SK-N-MC (cell line): Measurements from ENCODE around the gene RILPL2.
"Not testable (repeated sequence)": the region's sequence is repeated elsewhere in the genome, so short reads cannot be mapped to it uniquely, and the experiment has no call there.

ENCODE experiments used
- DNase-seq: peaks from one replicate; pipeline ENCODE4 v3.0.0-alpha.2; 2011; ENCODE audit warnings: low read depth, low spot score
- H3K27ac ChIP-seq: fragments of 200-600 bp; sonication (generic); 2 replicates; pipeline ENCODE4 v1.5.1; 2016; ENCODE audit warnings: mixed run types
- H3K36me3 ChIP-seq: fragments of 200-600 bp; sonication (generic); 2 replicates; pipeline ENCODE4 v1.6.1; 2017; ENCODE audit warnings: antibody characterized with exemption, low read length, mixed read lengths; ENCODE audit not compliant: insufficient read depth
- H3K4me3 ChIP-seq: fragments of 200-600 bp; sonication (generic); 2 replicates; pipeline ENCODE4 v1.5.1; 2016
- H3K9ac ChIP-seq: fragments of 200-600 bp; sonication (generic); 2 replicates; pipeline ENCODE4 v1.8.0; 2017; ENCODE audit warnings: mixed run types, mixed read lengths; ENCODE audit not compliant: insufficient read length
- H3K9me3 ChIP-seq: fragments of 200-600 bp; sonication (generic); 2 replicates; pipeline ENCODE4 v1.6.1; 2017; ENCODE audit warnings: low read depth, mild to moderate bottlenecking, antibody characterized with exemption, low read length, moderate library complexity, mixed read lengths
- EZH2 ChIP-seq: fragments of 200-600 bp; sonication (generic); IDR thresholded peaks from one replicate; pipeline ENCODE4 v1.6.1; 2017; ENCODE audit warnings: antibody characterized with exemption
- FOXP2 ChIP-seq: optimal IDR thresholded peaks from 2 replicates; pipeline ENCODE3; 2011; ENCODE audit warnings: mild to moderate bottlenecking, moderate library complexity; ENCODE audit not compliant: insufficient read depth; ENCODE audit errors: extremely low read length, control extremely low read depth
- POLR2AphosphoS5 ChIP-seq: IDR thresholded peaks from 2 replicates; pipeline ENCODE4 v1.6.1; 2012; ENCODE audit warnings: mild to moderate bottlenecking, low read depth, low read length, borderline replicate concordance

The RILPL2 gene

DNA sequence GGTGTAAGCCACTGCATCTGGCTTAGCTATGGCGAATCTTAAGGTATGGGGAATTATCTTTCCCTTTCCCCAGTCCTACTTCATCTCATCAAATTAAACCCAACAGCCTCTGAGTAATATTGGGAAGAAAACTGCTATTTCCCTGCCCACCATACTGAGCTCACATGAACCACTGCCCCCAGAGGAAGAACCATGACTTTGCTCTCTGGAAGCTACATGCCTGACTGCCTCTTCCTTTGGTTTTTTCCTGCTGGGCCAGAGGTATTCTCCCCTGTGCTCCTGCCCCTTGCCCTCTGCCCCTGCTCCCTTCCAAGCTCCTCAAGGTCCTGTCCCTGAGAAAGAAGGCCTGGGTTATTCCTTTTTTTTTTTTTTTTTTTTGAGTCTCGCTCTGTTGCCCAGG is 15.2 kb downstream of the RILPL2 start:
- Histone ChIP-seq H3K9me3 (no peaks in the 10 kb centered on the region), H3K36me3 (no peaks in the 10 kb centered on the region), H3K9ac (no peak overlapping the region), H3K4me3 (no peak overlapping the region), H3K27ac (no peak overlapping the region)
- no peak for DNase-seq
- no peak for TF ChIP-seq POLR2AphosphoS5
- no peak for TF ChIP-seq EZH2
- no peak for TF ChIP-seq FOXP2

DNA sequence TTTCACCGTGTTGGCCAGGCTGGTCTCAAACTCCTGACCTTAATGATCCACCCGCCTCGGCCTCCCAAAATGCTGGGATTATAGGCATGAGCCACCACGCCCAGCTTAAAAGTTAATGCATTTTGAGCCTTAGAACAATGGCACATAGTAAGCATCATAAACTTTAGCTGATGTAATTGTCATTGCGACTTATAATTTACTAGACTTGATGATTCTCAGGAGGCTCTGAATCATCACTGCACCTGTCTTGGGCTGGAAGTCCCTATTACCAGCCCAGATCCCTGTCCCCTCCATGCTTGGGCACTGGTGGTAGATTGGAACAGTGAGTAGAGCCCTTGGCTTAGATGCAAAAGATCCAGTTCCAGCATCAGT is 26.5 kb downstream of the RILPL2 start:
- no peak overlapping the region for H3K27ac ChIP-seq
- no peaks in the 10 kb centered on the region for H3K9me3 ChIP-seq
- DNase-seq: no peak
- TF ChIP-seq EZH2 (no peak), POLR2AphosphoS5 (no peak), FOXP2 (no peak)
- peaks cover 22% of the 10 kb centered on the region for H3K36me3 ChIP-seq
- H3K9ac ChIP-seq: no peak overlapping the region
- no peak overlapping the region for H3K4me3 ChIP-seq

DNA sequence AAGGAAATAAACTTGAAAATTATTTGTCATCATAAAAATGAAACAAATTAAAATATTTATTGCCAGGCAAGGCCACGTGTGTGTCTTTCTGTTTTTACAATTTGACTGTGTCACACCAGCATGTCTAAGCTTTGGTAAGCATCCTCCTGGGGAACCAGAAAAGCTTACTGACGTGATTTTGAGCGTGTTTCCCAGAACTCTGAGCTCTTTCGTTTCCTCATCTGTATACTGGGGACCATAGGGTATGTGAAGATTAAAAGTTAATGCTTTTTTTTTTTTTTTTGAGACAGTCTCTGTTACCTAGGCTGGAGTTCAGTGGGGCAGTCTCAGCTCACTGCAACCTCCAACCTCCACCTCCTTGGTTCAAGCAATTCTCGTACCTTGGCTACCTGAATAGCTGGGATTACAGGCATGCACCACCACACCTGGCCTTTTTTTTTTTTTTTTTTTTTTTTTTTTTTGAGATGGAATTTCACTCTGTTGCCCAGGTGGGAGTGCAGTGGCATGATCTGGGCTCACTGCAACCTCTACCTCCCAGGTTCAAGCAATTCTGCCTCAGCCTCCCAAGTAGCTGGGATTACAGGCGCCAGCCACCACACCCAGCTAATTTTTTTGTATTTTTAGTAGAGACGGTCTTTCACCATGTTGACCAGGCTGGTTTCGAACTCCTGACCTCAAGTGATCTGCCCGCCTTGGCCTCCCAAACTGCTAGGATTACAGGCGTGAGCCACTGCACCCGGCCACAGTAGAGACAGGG is 27.0 kb downstream of the RILPL2 start:
- not testable (repeated sequence) for H3K4me3 ChIP-seq, H3K9me3 ChIP-seq, H3K27ac ChIP-seq, DNase-seq, H3K9ac ChIP-seq
- H3K36me3 ChIP-seq: peaks cover 28% of the 10 kb centered on the region

DNA sequence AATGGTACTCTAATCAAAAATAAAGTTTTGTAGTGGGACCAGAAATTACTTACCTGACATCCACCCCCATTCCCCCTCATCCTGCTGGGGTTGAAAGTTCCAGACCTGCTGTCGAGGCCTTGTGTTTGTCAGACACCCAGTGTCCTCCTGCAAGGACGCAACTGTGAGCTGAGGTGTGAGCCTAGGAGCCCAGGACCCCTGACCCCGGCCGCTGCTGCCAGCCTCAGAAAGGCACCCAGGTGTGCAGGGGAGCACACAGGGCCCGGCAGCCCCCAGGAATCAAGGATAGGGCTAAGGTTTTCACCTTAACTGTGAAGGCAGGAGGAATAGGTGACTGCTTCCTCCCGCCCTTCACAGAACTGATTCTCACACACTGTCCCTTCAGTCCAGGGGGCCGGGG is 27.9 kb downstream of the RILPL2 start:
- not testable (repeated sequence) for H3K27ac ChIP-seq, H3K9me3 ChIP-seq, H3K4me3 ChIP-seq, H3K9ac ChIP-seq, DNase-seq
- peaks cover 37% of the 10 kb centered on the region for H3K36me3 ChIP-seq

DNA sequence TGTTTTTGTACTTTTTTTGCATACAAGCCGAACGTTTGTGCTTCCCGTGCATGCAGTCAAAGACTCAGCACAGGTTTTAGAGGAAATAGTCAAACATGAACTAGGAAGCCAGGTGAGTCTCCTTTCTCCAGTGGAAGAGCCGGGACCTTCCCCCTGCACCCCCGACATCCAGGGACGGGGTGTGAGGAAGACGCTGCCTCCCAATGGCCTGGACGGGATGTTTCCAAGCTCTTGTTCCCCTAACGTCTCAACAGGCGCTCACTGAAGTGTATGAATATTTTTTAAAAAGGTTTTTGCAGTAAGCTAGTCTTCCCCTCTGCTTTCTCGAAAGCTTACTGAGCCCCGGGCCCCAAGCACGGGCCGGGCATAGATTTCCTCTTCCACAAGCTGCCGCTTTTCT is 28.6 kb downstream of the RILPL2 start:
- peaks cover 43% of the 10 kb centered on the region for H3K36me3 ChIP-seq

DNA sequence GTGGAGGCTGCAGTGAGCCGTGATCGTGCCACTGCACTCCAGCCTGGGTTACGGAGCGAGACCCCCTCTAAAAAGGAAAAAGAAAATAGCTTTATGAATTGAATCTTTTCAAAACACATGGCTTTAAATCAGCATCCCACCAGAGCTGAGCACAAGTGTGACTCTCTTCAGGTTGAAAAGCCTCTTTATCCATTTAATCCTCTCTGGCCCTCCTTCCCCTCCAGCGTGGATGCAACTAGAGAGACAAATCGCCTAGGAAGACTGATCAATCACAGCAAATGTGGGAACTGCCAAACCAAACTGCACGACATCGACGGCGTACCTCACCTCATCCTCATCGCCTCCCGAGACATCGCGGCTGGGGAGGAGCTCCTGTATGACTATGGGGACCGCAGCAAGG is 29.2 kb downstream of the RILPL2 start:
- H3K27ac ChIP-seq: not testable (repeated sequence)

More for the DNA sequence above, 28.6 kb downstream of the RILPL2 start:
- not testable (repeated sequence) for H3K9me3 ChIP-seq, H3K4me3 ChIP-seq, H3K9ac ChIP-seq, DNase-seq, H3K27ac ChIP-seq

DNA sequence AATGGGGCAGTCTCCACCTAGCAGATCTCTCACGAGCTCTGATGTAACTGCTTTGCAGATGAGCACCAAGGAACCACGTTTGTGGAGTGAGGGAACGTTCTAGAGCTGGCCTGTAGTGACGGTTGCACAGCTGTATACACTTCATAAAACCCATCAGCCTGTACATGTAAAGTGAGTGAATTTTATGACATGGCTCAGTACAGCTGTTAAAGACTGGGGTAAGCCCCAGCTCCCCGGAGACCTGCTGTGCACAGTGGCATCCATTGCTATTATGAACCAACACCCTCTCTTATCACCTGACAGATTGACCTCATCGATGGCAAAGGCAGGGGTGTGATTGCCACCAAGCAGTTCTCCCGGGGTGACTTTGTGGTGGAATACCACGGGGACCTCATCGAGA is 31.9 kb downstream of the RILPL2 start:
- H3K9ac ChIP-seq: no peak overlapping the region
- TF ChIP-seq EZH2 (no peak), POLR2AphosphoS5 (no peak), FOXP2 (no peak)
- H3K9me3 ChIP-seq: no peaks in the 10 kb centered on the region
- H3K27ac ChIP-seq: no peak overlapping the region
- no peak overlapping the region for H3K4me3 ChIP-seq
- H3K36me3 ChIP-seq: peaks cover 58% of the 10 kb centered on the region
- no peak for DNase-seq

More for the DNA sequence above, 29.2 kb downstream of the RILPL2 start:
- not testable (repeated sequence) for H3K9me3 ChIP-seq, DNase-seq, H3K4me3 ChIP-seq, H3K9ac ChIP-seq
- H3K36me3 ChIP-seq: peaks cover 50% of the 10 kb centered on the region

DNA sequence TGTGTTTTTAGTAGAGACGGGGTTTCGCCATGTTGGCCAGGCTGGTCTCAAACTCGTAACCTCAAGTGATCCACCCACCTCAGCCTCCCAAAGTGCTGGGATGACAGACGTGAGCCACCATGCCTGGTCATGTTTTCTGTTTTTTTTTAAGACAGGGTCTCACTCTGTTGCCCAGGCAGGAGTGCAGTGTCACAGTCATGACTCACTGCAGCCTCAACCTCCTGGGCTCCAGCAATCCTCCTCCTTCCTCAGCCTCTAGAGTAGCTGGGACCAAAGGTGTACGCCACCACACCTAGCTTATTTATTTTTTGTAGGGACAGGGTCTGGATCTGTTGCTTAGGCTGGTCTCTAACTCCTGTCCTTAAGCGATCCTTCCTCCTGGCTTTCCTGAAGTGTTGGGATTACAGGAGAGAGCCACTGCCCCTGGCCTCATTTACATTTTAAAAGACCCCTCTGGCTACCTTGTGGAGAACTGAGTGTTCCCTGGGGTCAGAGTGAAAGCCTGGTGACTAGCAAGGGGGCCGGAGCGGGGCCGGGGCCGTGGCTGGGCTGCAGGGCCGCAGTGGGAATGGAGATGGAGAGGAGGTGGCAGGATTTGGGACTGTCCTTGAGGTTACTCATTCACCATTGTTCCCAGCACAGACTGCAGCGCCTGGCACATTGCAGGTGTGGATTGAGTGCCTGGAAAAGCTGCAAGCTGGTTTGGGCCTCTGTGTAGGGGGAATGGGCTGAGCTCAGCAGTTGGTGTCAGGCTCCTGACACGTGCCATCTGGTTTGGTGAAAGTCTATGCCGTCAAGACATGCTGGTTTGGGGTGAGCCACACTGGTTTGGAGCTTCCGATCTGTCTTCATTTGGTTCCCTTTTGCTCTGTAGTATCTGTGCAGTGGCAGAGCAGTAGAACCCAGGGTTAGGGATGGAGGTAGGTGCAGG is 34.5 kb downstream of the RILPL2 start:
- Histone ChIP-seq H3K4me3 (no peak overlapping the region), H3K27ac (no peak overlapping the region), H3K9ac (no peak overlapping the region), H3K9me3 (no peaks in the 10 kb centered on the region), H3K36me3 (peaks cover 76% of the 10 kb centered on the region)
- TF ChIP-seq EZH2 (no peak), FOXP2 (no peak), POLR2AphosphoS5 (no peak)
- DNase-seq: no peak

DNA sequence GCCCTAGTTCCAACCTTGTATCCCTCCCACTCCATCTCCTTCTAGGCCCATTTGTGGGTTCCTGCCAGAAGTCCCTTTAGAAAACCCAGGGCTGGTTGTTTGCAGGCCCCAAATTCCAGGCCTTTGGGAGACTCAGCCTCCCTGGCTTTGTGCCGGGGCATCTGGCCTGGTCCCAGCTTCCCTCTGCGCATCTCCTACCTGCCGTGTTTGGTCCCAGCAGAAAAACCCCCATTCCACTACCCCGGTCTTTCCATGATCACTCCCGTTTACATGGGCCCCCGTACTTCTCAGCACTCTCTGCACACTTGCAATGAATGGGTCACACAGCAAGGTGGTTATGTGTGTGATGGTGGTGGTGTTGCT is 37.2 kb downstream of the RILPL2 start:
- H3K9ac ChIP-seq: no peak overlapping the region
- no peaks in the 10 kb centered on the region for H3K9me3 ChIP-seq
- H3K27ac ChIP-seq: no peak overlapping the region
- H3K36me3 ChIP-seq: peaks cover 78% of the 10 kb centered on the region
- TF ChIP-seq FOXP2: no peak
- no peak for TF ChIP-seq EZH2
- no peak for TF ChIP-seq POLR2AphosphoS5
- no peak for DNase-seq
- no peak overlapping the region for H3K4me3 ChIP-seq
